Spleen (tissue), 11 donors: Measurements from ENCODE around the gene NUDT3. TPM values are rescaled to one million over a fixed set of nuclear protein-coding genes. Genes with fewer than 3 reads are reported as not detected.
"Not testable (repeated sequence)": the region's sequence is repeated elsewhere in the genome, so short reads cannot be mapped to it uniquely, and the experiment has no call there.

Experiments
- DNase-seq: peaks from one replicate; pipeline ENCODE4 v3.0.0-alpha.2; 2020
- H3K27ac ChIP-seq, 8 donors: fragments of 200-600 bp; sonication (generic) in 7 of 8; 1 replicate in 4 of 8; 2 replicates in 4 of 8; pipeline versions ENCODE4 v1.5.0 to v1.8.0; 2016 to 2021; ENCODE audit warnings: inconsistent platforms in 4 of 8, mild to moderate bottlenecking in 4 of 8, moderate library complexity in 1 of 8
- H3K27me3 ChIP-seq, 7 donors: fragments of 200-600 bp; sonication (generic) in 6 of 7; replicated peaks in 1 of 7; 1 replicate in 4 of 7; 2 replicates in 3 of 7; pipeline versions ENCODE4 v1.5.0 to v1.8.0; 2016 to 2021; ENCODE audit warnings: inconsistent platforms in 3 of 7, mild to moderate bottlenecking in 1 of 7
- H3K36me3 ChIP-seq, 6 donors: fragments of 200-600 bp; sonication (generic) in 5 of 6; 1 replicate in 4 of 6; 2 replicates in 2 of 6; pipeline versions ENCODE4 v1.5.0 to v1.8.0; 2016 to 2021; ENCODE audit warnings: inconsistent platforms in 2 of 6
- H3K4me1 ChIP-seq, 6 donors: fragments of 200-600 bp; sonication (generic) in 5 of 6; 1 replicate in 3 of 6; 2 replicates in 3 of 6; pipeline versions ENCODE4 v1.5.0 to v1.8.0; 2016 to 2021; ENCODE audit warnings: inconsistent platforms in 3 of 6
- H3K4me3 ChIP-seq, 8 donors: fragments of 200-600 bp; sonication (generic) in 7 of 8; 1 replicate in 4 of 8; 2 replicates in 4 of 8; pipeline versions ENCODE4 v1.5.0 to v1.8.0; 2016 to 2021; ENCODE audit warnings: inconsistent platforms in 4 of 8, mild to moderate bottlenecking in 4 of 8, moderate library complexity in 2 of 8
- H3K9me3 ChIP-seq, 8 donors: fragments of 200-600 bp; sonication (generic) in 7 of 8; 1 replicate in 4 of 8; 2 replicates in 4 of 8; pipeline versions ENCODE4 v1.5.0 to v1.8.0; 2016 to 2021; ENCODE audit warnings: inconsistent platforms in 4 of 8
- POLR2A ChIP-seq, 3 donors: fragments of 450-650 bp; IDR thresholded peaks; one replicate each; pipeline ENCODE4 v1.5.1; 2017; ENCODE audit warnings: antibody characterized with exemption in 3 of 3, mild to moderate bottlenecking in 1 of 3
- POLR2AphosphoS5 ChIP-seq, 3 donors: sonication (generic); formaldehyde crosslinking; IDR thresholded peaks; one replicate each; pipeline ENCODE4 v1.5.1; 2017; ENCODE audit warnings: antibody characterized with exemption in 3 of 3
- WGBS, 5 donors: extraction: QIAGEN DNeasy Blood & Tissue Kit in 3 of 5; methylation state at CpG; one replicate each; pipeline versions ENCODE4 v1.1.5 to v1.1.7; 2013 to 2018; 5-methylcytosine and 5-hydroxymethylcytosine counted together
- intact Hi-C: fragments of 100-400 bp; cut with DNase I; formaldehyde crosslinking; loops from one replicate; pipeline ENCODE4 v1.15.0; 2023; ENCODE audit warnings: low total_unique reads
- polyA plus RNA-seq, 3 donors: library from polyadenylated mRNA; stranded (reverse); fragments of 200-250 nt; gene quantifications; one replicate each; pipeline ENCODE4 v1.2.1, GENCODE V29; 2013
- total RNA-seq, 7 donors: library from RNA; depleted of rRNA in 3 of 7; stranded (reverse); fragments of >200 nt in 3 of 7; fragmentation: NEBNext Ultra II Directional in 4 of 7; extraction: Animal tissue kit (Norgen Biotek cat#: 25700) in 4 of 7; gene quantifications; one replicate each; pipeline versions ENCODE4 v1.1.0 to v1.2.1, GENCODE V29; 2016 to 2021
- TF ChIP-seq, protein P1 (sequence below), 11 experiments: fragments of 200-600 bp in 7 of 11; fragments of 450-650 bp in 4 of 11; sonication (generic) in 4 of 11; IDR thresholded peaks in 8 of 11; conservative IDR thresholded peaks in 3 of 11; 1 replicate in 7 of 11; 2 replicates in 4 of 11; pipeline versions ENCODE4 v1.4.0 to v1.8.0; 2016 to 2021; ENCODE audit warnings: antibody characterized with exemption in 11 of 11, inconsistent platforms in 4 of 11, mild to moderate bottlenecking in 1 of 11
- donor health status: healthy with polysubstance abuse.
- donor health status: DM: no; HTN: no; CAD: no; lungs with moderate emphysema.
- donor health status: DM: no; HTN: no; CAD: no.
- donor health status: Bipolar disorder and iron deficiency.
- donor health status: healthy.
- donor health status: DM: no; HTN: no; CAD: no.
- donor health status: DM: yes; HTN: yes; CAD: no.

Gene NUDT3
- total and polyA plus RNA-seq, 10 donors: 9.2 to 54.2 (median 37.8) TPM

DNA sequence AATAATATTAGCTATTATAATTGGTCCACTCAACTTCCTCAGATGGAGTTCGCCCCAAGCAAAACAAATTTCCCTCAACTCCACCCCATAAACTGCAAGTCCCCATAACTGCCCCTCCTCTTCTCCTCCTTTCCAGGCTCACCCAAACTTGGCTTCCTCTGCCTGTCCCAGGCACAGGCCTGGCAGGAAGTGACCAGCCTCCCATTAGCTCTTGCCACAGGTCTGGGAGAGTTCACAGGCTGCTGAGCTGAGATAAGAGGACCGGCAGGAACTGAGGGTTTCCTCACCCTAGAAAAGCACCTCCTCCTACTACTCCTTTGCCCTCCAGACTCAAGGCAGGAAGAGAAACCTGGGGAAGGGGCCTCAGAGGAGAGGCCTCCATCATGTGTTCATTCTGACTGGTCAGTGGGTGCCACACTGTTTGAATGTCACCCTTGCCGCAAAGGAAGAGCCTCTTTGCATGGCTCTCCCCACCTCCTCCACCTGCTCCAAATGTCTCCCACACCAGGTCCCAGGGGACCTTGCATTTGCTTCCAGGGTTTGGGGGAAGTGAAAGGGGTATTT, 119.1 kb downstream of the NUDT3 start:
- H3K27me3 ChIP-seq: no peaks in the 10 kb centered on the region
- H3K36me3 ChIP-seq: peaks cover 0 to under 1% (median 0%) of the 10 kb centered on the region in 6 donors
- no peaks in the 10 kb centered on the region for H3K9me3 ChIP-seq
- peak overlapping the region in 7 of 8 donors; percentile 15 to 74 (median 57) for H3K27ac ChIP-seq
- peak overlapping the region in 1 of 8 donors; percentile 15 for H3K4me3 ChIP-seq
- 16 to 42% (median 22%) methylated on average over 3 of the region's 3 CpGs for WGBS, 5 donors
- peak; percentile 85 for DNase-seq
- TF ChIP-seq POLR2A (IDR thresholded peaks at IDR 0.05): no peak
- peak in 2 of 3 donors; percentile 82 to 86 for TF ChIP-seq POLR2AphosphoS5 (IDR thresholded peaks at IDR 0.05)
- H3K4me1 ChIP-seq: peaks cover 4 to 35% (median 25%) of the 10 kb centered on the region in 6 donors
- intact Hi-C loops: no loop called here

DNA sequence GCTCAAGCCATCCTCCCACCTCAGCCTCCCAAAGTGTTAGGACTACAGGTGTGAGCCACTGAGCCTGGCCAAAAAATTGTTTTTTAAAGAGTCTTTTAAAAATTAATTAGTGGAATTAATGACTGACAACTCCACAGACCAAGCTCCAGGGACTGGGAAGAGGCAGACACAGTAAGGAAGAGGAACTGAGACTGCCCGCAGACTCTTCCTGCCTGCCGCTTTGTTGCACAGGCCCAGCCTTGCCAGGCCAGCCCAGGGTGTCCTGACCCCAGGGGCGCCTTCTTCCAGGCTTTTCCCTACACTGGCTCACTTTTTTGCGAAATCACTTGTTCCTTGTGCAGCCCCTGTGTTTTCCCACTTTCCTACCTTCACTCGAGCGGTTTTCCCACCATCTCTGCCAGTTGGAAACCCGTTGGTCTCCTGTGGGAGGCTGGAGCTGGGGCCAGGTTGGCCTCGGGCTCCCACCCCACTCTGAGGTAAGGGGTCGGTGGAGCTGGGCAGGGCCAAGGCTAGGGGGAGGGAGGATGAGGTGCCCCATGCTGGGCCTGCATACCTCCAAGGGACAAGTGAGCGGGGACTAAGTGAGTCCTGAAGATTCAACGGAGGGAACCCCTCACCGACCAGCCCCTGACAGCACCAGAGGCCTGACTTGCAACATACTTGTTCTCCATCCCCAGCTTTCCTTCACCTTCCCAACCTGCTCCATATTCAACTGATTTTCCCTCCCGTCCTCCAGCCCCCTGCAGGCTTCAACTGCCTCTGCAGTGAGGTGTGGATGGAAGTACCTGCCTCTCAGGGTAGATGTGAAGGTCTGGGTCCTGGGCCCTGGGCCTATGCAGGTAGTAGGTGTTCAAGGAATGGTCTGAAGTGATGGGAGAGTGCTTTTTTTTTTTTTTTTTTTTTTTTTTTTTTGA, 120.2 kb downstream of the NUDT3 start:
- intact Hi-C loops: no loop called here
- Histone ChIP-seq H3K4me1 (peaks cover 4 to 35% (median 25%) of the 10 kb centered on the region in 6 donors), H3K27me3 (no peaks in the 10 kb centered on the region), H3K27ac (peak overlapping the region in 5 of 8 donors; percentile 36 to 72 (median 52)), H3K36me3 (no peaks in the 10 kb centered on the region), H3K9me3 (no peaks in the 10 kb centered on the region), H3K4me3 (no peak overlapping the region)
- TF ChIP-seq POLR2A (IDR thresholded peaks at IDR 0.05) (no peak), POLR2AphosphoS5 (IDR thresholded peaks at IDR 0.05) (peak in 1 of 3 donors; percentile 28)
- WGBS, 5 donors: 63 to 80% (median 76%) methylated on average over 13 of the region's 13 CpGs
- peak; percentile 87 for DNase-seq

DNA sequence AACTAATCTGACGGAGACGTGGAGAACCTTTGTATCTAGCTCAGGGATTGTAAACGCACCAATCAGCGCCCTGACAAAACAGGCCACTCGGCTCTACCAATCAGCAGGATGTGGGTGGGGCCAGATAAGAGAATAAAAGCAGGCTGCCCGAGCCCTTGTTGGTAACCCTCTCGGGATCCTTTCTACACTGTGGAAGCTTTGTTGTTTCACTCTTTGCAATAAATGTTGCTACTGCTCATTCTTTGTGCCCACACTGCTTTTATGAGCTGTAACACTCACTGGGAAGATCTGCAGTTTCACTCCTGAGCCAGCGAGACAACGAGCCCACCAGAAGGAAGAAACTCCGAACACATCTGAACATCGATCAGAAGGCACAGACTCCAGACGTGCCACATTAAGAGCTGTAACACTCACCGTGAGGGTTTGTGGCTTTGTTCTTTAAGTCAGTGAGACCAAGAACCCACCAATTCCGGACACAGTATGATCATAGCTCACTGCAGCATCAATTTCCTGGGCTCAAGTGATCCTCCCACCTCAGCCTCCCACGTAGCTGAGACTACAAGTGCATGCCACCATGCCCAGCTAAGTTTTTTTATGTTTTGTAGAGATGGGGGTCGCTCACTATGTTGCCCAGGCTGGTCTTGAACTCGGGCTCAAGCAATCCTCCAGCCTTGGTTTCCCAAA, 122.7 kb downstream of the NUDT3 start:
- Histone ChIP-seq H3K27ac (peak overlapping the region in 1 of 8 donors; percentile 10), H3K4me1 (peaks cover 4 to 28% (median 23%) of the 10 kb centered on the region in 6 donors)
- intact Hi-C loops, H3K4me3 ChIP-seq, DNase-seq, H3K9me3 ChIP-seq, H3K27me3 ChIP-seq, H3K36me3 ChIP-seq: not testable (repeated sequence)
- 72 to 84% (median 76%) methylated on average over 17 of the region's 17 CpGs for WGBS, 5 donors

DNA sequence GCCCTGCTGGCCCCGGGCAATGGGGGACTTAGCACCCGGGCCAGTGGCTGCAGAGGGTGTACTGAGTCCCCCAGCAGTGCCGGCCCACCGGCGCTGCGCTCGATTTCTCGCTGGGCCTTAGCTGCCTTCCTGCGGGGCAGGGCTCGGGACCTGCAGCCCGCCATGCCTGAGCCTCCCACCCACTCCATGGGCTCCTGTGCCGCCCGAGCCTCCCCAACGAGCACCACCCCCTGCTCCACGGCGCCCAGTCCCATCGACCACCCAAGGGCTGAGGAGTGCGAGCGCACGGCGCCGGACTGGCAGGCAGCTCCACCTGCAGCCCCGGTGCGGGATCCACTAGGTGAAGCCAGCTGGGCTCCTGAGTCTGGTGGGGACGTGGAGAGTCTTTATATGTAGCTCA, 123.3 kb downstream of the NUDT3 start:
- peaks cover 4 to 27% (median 23%) of the 10 kb centered on the region in 6 donors for H3K4me1 ChIP-seq
- DNase-seq, H3K36me3 ChIP-seq, H3K4me3 ChIP-seq, H3K9me3 ChIP-seq, intact Hi-C loops, H3K27me3 ChIP-seq, H3K27ac ChIP-seq: not testable (repeated sequence)
- WGBS, 5 donors: 91 to 97% (median 95%) methylated on average over 4 to 22 of the region's 25 CpGs; no CpG with 5 or more reads in 1 of the 5 donors

DNA sequence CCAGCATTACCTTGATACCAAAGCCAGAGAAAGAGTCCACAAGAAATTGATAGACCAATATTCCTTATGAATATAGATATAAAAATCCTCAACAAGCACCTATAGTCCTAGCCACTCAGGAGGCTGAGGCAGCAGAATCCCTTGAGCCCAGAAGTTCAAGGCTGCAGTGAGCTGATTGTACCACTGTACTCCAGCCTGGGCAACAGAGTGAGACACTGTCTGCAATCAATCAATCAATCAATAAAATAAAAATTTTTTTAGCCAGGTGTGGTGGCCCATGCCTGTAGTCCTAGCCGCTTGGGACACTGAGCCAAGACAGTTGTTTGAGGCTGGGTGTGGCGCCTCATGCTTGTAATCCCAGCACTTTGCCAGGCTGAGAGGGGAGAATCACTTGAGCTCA, 124.7 kb downstream of the NUDT3 start:
- Histone ChIP-seq H3K4me3 (no peak overlapping the region), H3K9me3 (peaks cover 0 to 12% (median 10%) of the 10 kb centered on the region in 8 donors), H3K4me1 (peaks cover 4 to 15% (median 12%) of the 10 kb centered on the region in 6 donors), H3K36me3 (peaks cover 0 to 7% (median 0%) of the 10 kb centered on the region in 6 donors), H3K27ac (no peak overlapping the region), H3K27me3 (no peaks in the 10 kb centered on the region)
- no peak for DNase-seq
- TF ChIP-seq, protein P1, sequence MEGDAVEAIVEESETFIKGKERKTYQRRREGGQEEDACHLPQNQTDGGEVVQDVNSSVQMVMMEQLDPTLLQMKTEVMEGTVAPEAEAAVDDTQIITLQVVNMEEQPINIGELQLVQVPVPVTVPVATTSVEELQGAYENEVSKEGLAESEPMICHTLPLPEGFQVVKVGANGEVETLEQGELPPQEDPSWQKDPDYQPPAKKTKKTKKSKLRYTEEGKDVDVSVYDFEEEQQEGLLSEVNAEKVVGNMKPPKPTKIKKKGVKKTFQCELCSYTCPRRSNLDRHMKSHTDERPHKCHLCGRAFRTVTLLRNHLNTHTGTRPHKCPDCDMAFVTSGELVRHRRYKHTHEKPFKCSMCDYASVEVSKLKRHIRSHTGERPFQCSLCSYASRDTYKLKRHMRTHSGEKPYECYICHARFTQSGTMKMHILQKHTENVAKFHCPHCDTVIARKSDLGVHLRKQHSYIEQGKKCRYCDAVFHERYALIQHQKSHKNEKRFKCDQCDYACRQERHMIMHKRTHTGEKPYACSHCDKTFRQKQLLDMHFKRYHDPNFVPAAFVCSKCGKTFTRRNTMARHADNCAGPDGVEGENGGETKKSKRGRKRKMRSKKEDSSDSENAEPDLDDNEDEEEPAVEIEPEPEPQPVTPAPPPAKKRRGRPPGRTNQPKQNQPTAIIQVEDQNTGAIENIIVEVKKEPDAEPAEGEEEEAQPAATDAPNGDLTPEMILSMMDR (IDR thresholded peaks at IDR 0.05 in 8 of 11, conservative IDR thresholded peaks at IDR 0.05 in 3 of 11): no peak
- no peak for TF ChIP-seq POLR2AphosphoS5 (IDR thresholded peaks at IDR 0.05)
- TF ChIP-seq POLR2A (IDR thresholded peaks at IDR 0.05): no peak
- WGBS, 5 donors: 94 to 100% (median 100%) methylated on average over 2 of the region's 2 CpGs
- intact Hi-C loops: no loop called here

DNA sequence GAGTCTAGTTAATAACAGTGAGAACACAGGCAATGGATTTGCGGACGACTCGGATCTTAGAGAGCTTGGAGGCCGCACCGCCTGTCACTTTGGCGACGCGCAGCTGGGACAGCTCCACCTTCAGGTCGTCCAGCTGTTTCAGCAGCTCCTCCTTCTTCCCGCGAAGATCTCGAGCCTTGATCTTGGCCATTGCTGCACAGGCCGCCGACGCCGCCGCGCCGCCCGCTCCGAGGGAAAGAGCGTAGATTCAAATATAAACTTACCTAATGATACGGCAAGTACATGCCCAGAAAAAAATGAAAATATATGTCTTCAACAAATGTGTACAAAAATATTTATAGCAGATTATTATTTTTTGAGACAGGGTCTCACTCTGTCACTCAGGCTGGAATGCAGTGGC, 129.0 kb downstream of the NUDT3 start:
- H3K4me3 ChIP-seq, H3K27ac ChIP-seq, H3K27me3 ChIP-seq, H3K36me3 ChIP-seq, intact Hi-C loops, DNase-seq, H3K4me1 ChIP-seq: not testable (repeated sequence)
- peaks cover 0 to 32% (median 14%) of the 10 kb centered on the region in 8 donors for H3K9me3 ChIP-seq
- 93 to 95% (median 93%) methylated on average over 23 of the region's 23 CpGs for WGBS, 5 donors
